Gastroesophageal sphincter (tissue), 4 donors: ENCODE measurements around the gene S100A16. TPM values are rescaled to one million over a fixed set of nuclear protein-coding genes. Genes with fewer than 3 reads are reported as not detected.

ENCODE experiments used
- ATAC-seq: fragments of 150-250 bp; one replicate; pipeline ENCODE4 v1.9.1; 2016; ENCODE audit warnings: mild to moderate bottlenecking, moderate library complexity
- H3K27ac ChIP-seq, 4 donors: fragments of 200-600 bp; sonication (generic) in 3 of 4; 1 replicate in 3 of 4; 2 replicates in 1 of 4; pipeline ENCODE4 v1.5.1; 2016 to 2019
- H3K27me3 ChIP-seq: fragments of 200-600 bp; sonication (generic); one replicate; pipeline ENCODE4 v1.5.1; 2019
- H3K36me3 ChIP-seq, 2 donors: fragments of 200-600 bp; sonication (generic); one replicate each; pipeline ENCODE4 v1.5.1; 2019; ENCODE audit warnings: control low read depth in 1 of 2
- H3K4me1 ChIP-seq, 3 donors: fragments of 200-600 bp; sonication (generic); 1 replicate in 2 of 3; 2 replicates in 1 of 3; pipeline ENCODE4 v1.5.1; 2016 to 2019; ENCODE audit warnings: control low read depth in 2 of 3
- H3K4me3 ChIP-seq, 2 donors: fragments of 200-600 bp; sonication (generic); one replicate each; pipeline ENCODE4 v1.5.1; 2019; ENCODE audit warnings: mild to moderate bottlenecking in 1 of 2, moderate library complexity in 1 of 2
- H3K9me3 ChIP-seq, 3 donors: fragments of 200-600 bp; sonication (generic); one replicate each; pipeline ENCODE4 v1.5.1; 2017 to 2019; ENCODE audit warnings: control low read depth in 2 of 3
- CTCF ChIP-seq, 4 experiments: fragments of 200-600 bp in 2 of 4; fragments of 450-650 bp in 2 of 4; sonication (generic) in 1 of 4; IDR thresholded peaks; one replicate each; pipeline ENCODE4 v1.5.1; 2017 to 2019; ENCODE audit warnings: antibody characterized with exemption in 4 of 4, mild to moderate bottlenecking in 2 of 4, moderate library complexity in 2 of 4
- EP300 ChIP-seq: sonication (generic); formaldehyde crosslinking; IDR thresholded peaks from one replicate; pipeline ENCODE4 v1.6.1; 2017; ENCODE audit warnings: antibody characterized with exemption, mild to moderate bottlenecking
- POLR2A ChIP-seq, 2 donors: fragments of 450-650 bp; IDR thresholded peaks; one replicate each; pipeline ENCODE4 v1.6.1; 2017; ENCODE audit warnings: antibody characterized with exemption in 2 of 2, mild to moderate bottlenecking in 2 of 2, moderate library complexity in 1 of 2
- POLR2AphosphoS5 ChIP-seq: sonication (generic); formaldehyde crosslinking; IDR thresholded peaks from one replicate; pipeline ENCODE4 v1.6.1; 2017; ENCODE audit warnings: antibody characterized with exemption
- whole genome bisulfite sequencing, 2 donors: methylation state at CpG; one replicate each; pipeline ENCODE4 v1.1.5; 2018; ENCODE audit warnings: low coverage in 1 of 2; 5-methylcytosine and 5-hydroxymethylcytosine counted together
- total RNA-seq, 4 donors: library from RNA; depleted of rRNA; stranded (reverse); fragments of >200 nt; gene quantifications; one replicate each; pipeline ENCODE4 v1.1.0, GENCODE V29; 2016

Gene S100A16
- total RNA-seq, 4 donors from 2014 or later = 49.7 to 121 (median 71.5) TPM

- peaks cover 0 to 50% (median 24%) of the 10 kb centered on the region in 3 donors for H3K4me1 ChIP-seq
- no peak for ATAC-seq
- WGBS, 2 donors = 83 to 88% methylated on average over 1 to 7 of the region's 8 CpGs
- H3K27ac ChIP-seq = peak overlapping the region in 3 of 4 donors; percentile 86 to 90 (median 86)
- H3K9me3 ChIP-seq = no peaks in the 10 kb centered on the region
- no peaks in the 10 kb centered on the region for H3K27me3 ChIP-seq
- no peak for TF ChIP-seq EP300
- no peak for TF ChIP-seq POLR2AphosphoS5
- no peak for TF ChIP-seq CTCF (IDR thresholded peaks at IDR 0.05)
- TF ChIP-seq POLR2A (IDR thresholded peaks at IDR 0.05) = no peak
- peak overlapping the region in 1 of 2 donors; percentile 49 for H3K4me3 ChIP-seq
- H3K36me3 ChIP-seq = peaks cover 0 to 32% of the 10 kb centered on the region in 2 donors
These were observed 5.6 kb downstream of the S100A16 start for GRCh38 chr1:153607381-153607780.

GRCh38 chr1:153606194-153606593, 6.7 kb downstream of the S100A16 start:
- H3K36me3 ChIP-seq = peaks cover 0 to 32% of the 10 kb centered on the region in 2 donors
- WGBS, 2 donors = 74 to 96% methylated on average over 5 of the region's 11 CpGs
- TF ChIP-seq POLR2AphosphoS5 = no peak
- TF ChIP-seq CTCF (IDR thresholded peaks at IDR 0.05) = no peak
- no peak for TF ChIP-seq POLR2A (IDR thresholded peaks at IDR 0.05)
- TF ChIP-seq EP300 = no peak
- no peaks in the 10 kb centered on the region for H3K9me3 ChIP-seq
- no peak overlapping the region for H3K4me3 ChIP-seq
- H3K27ac ChIP-seq = no peak overlapping the region
- no peak for ATAC-seq
- H3K27me3 ChIP-seq = no peaks in the 10 kb centered on the region
- H3K4me1 ChIP-seq = peaks cover 0 to 42% (median 20%) of the 10 kb centered on the region in 3 donors

DNA sequence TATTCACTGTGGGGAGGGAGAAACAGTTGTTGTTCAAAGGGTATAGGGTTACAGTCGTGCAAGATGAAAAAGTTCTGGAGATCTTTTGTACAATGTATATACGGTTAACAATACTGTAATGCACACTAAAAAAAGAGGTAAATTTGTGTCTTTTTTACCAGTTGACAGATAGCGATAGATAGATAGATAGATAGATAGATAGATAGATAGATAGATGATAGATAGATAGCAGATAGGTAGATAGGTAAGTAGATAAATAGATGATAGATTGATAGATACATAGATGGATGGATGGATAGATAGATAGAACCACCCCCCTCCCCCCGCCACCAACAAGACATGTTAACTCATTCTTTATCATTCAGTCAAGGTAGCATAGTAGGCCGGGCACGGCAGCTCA, 10.2 kb downstream of the S100A16 start:
- ATAC-seq = no peak
- H3K9me3 ChIP-seq = no peaks in the 10 kb centered on the region

GRCh38 chr1:153599847-153600246, 13.1 kb downstream of the S100A16 start:
- H3K4me1 ChIP-seq = no peaks in the 10 kb centered on the region
- H3K4me3 ChIP-seq = no peak overlapping the region
- no peak for ATAC-seq
- no peaks in the 10 kb centered on the region for H3K36me3 ChIP-seq
- no peaks in the 10 kb centered on the region for H3K9me3 ChIP-seq
- WGBS, 2 donors = 80 to 87% methylated on average over 5 to 7 of the region's 7 CpGs
- TF ChIP-seq POLR2AphosphoS5 = no peak
- no peak for TF ChIP-seq CTCF (IDR thresholded peaks at IDR 0.05)
- TF ChIP-seq POLR2A (IDR thresholded peaks at IDR 0.05) = no peak
- no peak for TF ChIP-seq EP300
- H3K27me3 ChIP-seq = no peaks in the 10 kb centered on the region
- H3K27ac ChIP-seq = no peak overlapping the region

More for the DNA sequence above, 10.2 kb downstream of the S100A16 start:
- Histone ChIP-seq H3K4me3 (no peak overlapping the region), H3K4me1 (peaks cover 0 to 7% (median 0%) of the 10 kb centered on the region in 3 donors), H3K27me3 (no peaks in the 10 kb centered on the region), H3K36me3 (peaks cover 0 to 28% of the 10 kb centered on the region in 2 donors), H3K27ac (no peak overlapping the region)
- 88 to 91% methylated on average over 4 to 6 of the region's 6 CpGs for WGBS, 2 donors
- TF ChIP-seq EP300 (no peak), POLR2A (IDR thresholded peaks at IDR 0.05) (no peak), CTCF (IDR thresholded peaks at IDR 0.05) (no peak), POLR2AphosphoS5 (no peak)

DNA sequence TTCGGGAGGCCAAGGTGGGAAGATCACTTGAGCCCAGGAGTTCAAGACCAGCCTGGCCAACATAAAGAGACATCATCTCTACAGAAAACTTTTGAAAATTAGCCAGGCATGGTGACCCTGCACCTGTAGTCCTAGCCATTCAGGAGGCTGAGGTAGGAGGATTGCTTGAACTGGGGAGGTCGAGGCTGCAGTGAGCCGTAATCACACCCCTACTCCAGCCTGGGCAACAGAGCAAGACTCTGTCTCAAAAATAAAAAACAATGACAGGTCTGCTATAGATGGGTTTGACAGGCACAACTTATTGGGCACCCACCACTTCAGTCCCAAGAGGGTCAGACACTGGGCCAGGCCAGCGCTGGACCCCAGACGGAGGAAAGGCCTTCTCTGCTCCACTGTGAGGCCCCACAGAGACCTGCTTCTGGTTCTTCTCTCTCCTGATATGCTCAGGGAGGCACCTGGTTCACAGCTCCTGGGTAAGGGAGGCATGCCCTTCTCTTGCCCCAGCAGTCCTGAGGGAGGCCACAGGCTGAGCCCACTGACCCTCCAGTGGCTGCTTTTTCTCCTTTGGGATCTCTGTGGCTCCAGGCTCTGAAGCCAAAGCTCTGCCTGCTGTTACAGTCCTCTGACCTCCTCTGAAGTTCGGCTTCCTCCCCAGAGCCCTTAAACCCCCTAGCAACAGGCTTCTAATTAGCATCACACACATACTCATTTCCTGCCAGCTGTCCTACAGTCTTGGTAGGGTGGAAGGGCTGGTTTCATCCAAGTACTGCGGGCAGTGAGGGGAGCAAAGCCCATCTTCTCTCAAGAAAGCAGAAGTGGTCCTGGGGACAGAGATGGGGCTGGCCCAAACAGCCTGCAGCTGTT, 14.4 kb downstream of the S100A16 start:
- H3K27ac ChIP-seq = no peak overlapping the region
- H3K4me3 ChIP-seq = no peak overlapping the region
- 71 to 76% methylated on average over 4 to 5 of the region's 7 CpGs for WGBS, 2 donors
- no peaks in the 10 kb centered on the region for H3K27me3 ChIP-seq
- peak; percentile 48 for ATAC-seq
- no peaks in the 10 kb centered on the region for H3K9me3 ChIP-seq
- H3K36me3 ChIP-seq = no peaks in the 10 kb centered on the region
- H3K4me1 ChIP-seq = no peaks in the 10 kb centered on the region
- TF ChIP-seq CTCF (IDR thresholded peaks at IDR 0.05) (no peak), POLR2A (IDR thresholded peaks at IDR 0.05) (no peak), EP300 (no peak), POLR2AphosphoS5 (no peak)
